ENCODE measurements around the gene UBE2F.

GRCh38 chr2:238031751-238032150 is 64.9 kb downstream of the UBE2F start:
- TF ChIP-seq CTCF (conservative IDR thresholded peaks at IDR 0.05) = no peak
- TF ChIP-seq EZH2 (IDR thresholded peaks at IDR 0.05; ENCODE audit: low read depth) = no peak
